Measurements from ENCODE around the gene LDAF1.
"Not testable (repeated sequence)": the region's sequence is repeated elsewhere in the genome, so short reads cannot be mapped to it uniquely, and the experiment has no call there.

Gene LDAF1

DNA sequence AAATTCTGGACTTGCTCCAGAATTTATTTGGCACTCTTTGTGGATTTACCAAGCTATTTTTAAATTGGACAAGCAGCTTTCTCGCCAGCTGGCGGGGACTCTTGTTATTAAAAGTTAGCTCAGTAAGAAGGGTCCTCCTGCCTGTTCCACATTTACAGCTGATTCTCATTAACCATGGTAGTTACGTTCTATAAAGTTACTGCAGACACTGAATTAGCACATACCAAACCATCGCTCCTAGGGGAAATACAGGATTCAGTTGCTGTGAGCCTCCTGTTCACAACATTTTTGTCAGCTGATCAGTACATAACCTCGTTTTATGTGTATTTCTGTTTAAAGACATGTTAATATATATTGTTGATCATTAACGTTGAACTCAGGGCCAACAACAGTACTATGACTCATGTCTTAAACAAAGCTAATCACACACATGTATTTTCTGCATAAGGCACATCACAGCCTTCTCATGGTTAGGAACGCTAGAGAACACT is 4.2 kb downstream of the LDAF1 start:
- no peak for DNase-seq (ENCODE audit: low spot score)

DNA sequence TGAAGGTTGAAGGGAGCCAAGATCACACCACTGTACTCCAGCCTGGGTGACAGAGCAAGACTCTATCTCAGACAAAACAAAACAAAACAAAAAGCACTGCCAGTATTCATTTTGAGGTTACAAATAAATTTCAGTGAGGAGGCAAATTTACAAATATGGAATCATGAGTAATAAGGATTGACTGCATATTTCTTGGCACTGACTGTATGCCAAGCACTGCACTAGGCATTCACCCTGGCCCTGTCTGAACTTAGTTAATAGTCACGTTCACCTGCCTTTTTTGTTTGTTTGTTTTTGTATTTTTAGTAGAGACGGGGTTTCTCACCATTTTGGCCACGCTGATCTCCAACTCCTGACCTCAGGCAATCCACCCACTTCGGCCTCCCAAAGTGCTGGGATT is 5.1 kb downstream of the LDAF1 start:
- DNase-seq (ENCODE audit: low spot score): no peak

DNA sequence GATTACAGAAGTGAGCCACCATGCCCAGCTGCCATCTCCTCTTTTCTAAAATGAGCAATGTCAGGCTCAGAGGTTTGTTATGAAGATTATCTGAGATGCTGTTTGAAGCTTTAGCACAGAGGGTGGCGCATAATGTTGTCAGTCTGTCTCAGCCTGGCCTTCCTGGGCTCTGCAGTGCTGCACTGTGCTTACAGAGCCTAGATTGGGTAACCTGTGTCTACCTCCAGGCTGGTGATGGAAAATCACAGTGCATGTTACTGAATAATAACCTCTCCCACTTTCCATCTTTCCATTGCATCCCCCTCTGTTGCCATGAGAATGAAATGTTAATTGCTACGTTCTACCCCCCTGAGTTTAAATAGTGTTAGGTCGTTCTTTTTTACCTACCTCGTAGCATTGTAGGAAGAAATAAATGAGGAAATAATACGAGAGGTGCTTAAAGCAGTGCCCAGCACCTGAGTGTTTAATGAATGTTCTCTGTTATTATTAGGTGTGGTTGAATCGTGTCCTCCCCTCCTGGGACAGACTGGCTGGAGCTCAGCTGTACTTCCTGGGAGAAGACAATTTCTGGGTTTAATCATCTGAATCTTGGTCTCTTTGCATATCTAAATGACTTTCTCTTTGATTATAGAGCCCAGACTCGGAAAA is 6.2 kb downstream of the LDAF1 start:
- no peak for DNase-seq (ENCODE audit: low spot score)

DNA sequence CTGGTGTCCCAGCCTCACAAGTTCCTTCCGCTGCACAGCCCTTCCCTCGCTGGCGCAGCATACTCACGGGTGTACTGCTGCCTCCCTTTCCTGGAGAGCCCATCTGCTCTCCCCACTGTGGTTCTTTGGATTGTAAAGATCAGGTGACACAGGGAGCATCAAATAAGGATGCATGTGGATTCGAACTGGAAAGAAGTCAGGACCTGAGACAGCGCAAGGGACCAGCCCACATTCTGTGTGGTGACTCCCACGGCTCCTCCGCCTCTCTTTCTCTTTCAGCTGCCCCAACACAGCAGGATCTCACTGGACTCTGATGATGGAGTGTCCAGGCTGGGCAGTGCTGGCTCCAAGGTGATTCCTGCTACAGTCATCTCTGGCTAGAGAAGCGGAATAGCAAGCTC is 8.1 kb downstream of the LDAF1 start:
- no peak for DNase-seq (ENCODE audit: low spot score)

DNA sequence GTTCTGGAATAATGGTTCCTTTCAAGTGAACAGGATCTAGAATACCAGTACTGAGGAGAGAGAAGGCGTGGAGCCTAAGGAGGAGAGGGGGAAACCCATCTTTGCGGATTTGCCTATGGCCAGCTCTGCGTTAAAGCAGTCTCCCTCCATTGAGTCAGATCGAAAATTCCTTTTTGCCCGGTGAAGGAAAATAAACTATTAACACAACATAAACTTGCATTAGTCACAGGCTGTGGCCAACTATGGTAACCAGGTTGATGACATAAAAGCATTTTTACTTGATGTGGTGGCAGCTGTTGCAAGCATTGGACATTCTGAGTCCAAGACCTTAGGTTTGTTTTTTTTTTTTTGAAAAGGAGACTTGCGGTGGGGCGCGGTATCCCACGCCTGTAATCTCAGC is 8.9 kb downstream of the LDAF1 start:
- no peak for DNase-seq (ENCODE audit: low spot score)

DNA sequence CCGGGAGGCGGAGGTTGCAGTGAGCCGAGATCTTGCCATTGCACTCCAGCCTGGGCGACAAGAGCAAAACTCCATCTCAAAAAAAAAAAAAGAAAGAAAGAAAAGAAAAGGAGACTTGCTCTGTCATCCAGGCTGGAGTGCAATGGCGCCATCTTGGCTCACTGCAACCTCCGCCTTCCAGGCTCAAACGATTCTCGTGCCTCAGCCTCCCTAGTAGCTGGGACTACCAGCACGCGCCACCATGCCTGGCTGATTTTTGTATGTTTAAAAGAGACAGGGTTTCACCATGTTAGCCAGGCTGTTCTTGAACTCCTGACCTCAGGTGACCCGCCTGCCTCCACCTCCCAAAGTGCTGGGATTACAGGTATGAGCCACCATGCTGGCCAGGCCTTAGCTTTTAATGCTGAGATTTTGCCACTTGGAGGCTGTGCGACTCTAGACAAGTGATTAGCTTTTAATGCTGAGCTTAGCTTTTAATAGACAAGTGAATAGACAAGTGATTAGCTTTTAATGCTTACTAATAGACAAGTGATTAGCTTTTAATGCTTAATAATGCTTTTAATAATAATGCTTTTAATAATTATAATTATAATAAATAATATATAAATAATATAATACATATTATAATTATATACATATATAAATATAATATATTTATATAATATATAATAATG is 9.6 kb downstream of the LDAF1 start:
- DNase-seq (ENCODE audit: low spot score): no peak

DNA sequence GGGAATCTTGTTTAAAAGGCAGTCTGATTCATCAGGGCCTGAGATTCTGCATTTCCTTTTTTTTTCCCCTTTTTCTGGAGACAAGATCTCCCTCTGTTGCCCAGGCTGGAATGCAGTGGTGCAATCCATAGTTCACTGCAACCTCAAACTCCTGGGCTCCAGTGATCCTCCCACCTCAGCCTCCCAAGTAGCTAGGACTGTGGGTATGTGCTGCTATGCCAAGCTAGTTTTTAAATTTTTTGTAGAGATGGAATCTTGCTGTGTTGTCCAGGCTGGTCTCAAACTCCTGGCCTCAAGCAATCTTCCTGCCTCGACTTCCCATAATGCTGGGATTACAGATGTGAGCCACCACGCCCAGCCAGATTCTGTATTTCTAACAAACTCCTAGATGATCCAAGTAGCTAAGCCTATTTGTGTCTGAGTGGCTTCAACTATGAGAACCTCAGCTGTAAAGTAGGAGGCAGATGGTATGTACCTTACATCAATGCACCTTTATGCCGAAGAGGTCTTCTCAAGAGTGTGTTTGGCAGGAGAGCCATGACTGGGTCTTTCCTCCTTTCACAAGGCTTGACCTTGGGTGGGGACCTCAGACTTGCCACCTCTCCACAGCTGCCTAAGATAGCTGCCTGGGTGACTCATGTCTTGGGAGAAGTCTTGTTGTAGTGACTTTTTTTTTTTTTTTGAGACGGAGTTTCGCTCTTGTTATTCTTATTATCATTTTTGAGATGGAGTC is 10.9 kb downstream of the LDAF1 start:
- DNase-seq (ENCODE audit: low spot score): no peak

DNA sequence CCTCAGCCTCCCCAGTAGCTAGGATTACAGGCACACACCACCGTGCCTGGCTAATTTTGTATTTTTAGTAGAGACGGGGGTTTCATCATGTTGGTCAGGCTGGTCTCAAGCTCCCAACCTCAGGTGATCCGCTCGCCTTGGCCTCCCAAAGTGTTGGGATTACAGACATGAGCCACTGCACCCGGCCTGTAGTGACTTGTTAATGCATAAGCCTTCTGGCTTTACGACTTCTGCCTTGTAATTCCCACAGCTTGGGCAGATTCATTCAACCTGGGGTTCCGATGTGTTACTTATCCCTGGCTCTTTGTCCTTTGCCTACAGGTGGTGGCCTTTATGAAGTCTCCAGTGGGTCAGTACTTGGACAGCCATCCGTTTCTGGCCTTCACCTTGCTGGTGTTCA is 11.6 kb downstream of the LDAF1 start:
- DNase-seq (ENCODE audit: low spot score): not testable (repeated sequence)

DNA sequence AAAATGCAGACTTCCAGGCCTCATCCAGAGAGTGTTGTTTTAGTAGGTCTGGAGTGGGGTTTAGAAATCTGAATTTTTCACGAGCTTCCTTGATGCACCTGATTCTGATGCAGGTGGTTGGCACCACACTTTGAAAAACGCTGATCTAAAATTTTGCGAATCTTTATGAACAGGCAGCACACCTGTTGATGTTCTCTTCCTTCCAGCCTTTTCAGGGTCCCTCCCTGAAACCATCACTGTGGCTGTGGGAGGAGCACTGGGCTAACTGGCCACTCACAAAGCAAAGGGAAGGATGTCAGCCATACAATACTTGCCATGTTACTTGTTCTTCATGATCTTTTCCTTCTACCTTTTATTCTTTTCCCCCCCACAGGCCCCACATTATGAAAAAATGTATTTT is 14.2 kb downstream of the LDAF1 start:
- no peak for DNase-seq (ENCODE audit: low spot score)

DNA sequence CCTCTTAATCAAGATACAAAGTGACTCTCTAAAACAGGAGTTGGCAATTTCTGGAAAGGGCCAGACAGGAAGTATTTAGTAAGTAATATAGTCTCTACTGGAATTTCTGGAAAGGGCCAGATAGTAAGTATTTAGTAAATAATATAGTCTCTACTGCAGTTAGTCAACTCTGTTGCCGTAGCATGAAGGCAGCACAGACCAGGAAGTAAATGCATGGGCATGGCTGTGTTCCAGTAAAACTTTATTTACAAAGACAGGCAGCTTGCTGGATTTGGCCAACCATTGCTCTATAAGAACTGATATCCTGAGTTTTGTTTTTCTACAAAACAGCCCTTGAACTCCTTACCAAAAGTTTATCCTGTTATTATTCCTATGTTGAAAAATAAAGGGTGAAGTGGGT is 16.9 kb downstream of the LDAF1 start:
- no peak for DNase-seq (ENCODE audit: low spot score)

DNA sequence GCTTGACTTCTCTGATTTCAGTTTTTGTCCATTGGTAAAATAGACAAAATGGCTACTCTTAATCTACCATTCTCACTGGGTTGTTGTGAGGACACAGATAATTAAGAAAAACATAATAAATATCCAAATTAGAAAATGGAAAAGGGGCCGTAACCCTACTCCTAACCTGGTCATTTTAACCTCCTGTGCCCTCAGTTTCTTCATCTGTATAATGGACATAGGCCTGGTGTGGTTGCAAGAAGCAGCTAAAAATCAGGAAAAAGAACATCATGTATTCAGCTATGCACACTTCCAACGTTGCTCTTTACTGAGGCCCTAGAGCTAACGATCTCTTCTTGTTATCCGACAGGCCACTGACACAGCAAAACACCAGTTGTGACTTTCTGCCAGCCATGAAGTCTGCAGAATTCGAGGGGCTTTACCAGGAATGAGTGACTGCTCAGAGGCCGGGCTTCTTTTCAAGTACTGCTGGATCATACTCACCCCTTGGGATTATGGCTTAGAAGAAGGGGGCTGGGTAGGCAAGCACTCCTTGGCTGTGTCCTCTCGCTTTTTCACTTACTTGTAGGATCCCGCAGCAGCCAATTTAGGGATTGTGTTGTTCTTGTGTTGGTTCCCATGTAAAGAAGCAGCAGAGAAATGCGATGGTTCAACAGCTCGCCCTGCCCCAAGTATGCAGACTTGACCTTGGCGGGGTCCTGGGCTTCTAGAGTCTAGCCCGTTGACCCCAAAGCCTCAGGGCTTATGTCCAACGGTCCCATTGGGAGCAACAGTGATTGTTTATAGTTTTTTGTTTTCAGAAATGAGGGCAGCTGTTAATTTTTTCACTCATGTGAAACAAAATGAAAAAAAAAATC is 20.9 kb downstream of the LDAF1 start:
- no peak for DNase-seq (ENCODE audit: low spot score)

DNA sequence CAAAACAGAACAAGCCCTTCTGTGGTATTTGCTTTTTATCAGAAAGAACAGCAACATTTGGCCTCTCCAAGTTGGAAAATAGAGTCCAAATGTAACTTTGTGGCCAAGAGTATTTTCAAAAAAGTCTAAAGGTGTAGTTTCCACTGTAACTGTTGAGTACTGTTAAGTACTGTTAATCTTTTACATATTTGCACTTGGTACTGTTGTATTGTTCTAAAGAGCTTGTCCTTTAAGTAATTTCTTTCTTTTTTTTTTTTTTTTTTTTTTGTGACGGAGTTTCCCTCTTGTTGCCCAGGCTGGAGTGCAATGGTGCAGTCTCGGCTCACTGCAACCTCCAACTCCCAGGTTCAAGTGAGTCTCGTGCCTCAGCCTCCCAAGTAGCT is 21.5 kb downstream of the LDAF1 start:
- DNase-seq (ENCODE audit: low spot score): no peak

DNA sequence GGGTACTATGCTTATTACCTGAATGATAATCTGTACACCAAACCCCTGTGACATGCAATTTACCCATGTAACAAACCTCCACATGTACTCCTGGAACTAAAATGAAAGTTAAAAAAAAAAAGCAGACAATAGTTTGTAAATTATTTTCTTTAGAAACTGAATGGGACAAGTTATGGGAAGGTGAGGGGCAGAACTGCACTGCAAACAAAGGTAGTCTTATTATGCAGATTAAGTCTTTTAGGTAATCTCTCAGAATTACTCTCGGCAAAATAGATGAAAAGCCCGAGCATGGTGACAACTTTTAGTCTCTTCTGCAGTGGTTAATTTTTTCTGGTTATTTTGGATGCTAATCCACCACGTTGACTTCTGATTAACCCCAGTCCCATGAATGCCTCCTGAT is 25.5 kb downstream of the LDAF1 start:
- DNase-seq (ENCODE audit: low spot score): no peak

DNA sequence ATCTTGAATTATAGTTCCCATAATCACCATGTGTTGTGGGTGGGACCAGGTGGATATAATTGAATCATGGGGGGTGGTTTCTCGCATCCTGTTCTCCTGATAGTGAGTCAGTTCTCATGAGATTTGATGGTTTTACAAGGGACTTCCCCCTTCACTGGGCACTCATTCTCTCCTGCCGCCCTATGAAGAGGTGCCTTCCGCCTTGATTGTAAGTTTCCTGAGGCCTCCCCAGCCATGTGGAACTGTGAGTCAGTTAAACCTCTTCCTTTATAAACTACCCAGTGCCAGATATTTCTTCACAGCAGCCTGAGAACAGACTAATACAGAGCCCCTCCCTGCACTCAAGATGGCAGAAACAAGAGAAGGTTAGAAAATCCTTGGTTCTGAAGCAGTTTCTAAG is 26.4 kb downstream of the LDAF1 start:
- no peak for DNase-seq (ENCODE audit: low spot score)

DNA sequence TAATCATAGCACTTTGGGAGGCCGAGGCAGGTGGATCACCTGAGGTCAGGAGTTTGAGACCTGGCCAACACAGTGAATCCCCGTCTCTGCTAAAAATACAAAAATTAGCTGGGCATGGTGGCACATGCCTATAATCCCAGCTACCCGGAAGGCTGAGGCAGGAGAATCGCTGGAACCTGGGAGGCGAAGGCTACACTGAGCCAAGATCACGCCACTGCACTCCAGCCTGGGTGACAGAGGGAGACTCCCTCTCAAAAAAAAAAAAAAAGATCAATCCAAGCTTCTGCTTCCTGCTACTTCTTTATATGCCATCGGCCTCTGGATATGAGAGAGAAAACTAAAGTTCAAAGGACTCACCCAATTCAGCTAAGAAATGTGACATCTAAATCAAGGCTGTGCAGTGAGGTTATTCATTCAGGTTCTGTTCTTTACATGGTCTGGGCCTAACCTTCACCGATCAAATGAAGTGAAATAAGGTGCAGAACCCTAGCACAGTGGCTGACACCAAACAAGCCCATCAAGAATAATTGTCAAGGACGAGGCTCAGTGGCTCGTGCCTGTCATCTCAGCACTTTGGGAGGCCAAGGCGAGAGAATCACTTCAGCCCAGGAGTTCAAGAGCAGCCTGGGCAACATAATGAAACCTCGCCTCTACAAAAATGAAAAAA is 27.3 kb downstream of the LDAF1 start:
- no peak for DNase-seq (ENCODE audit: low spot score)

DNA sequence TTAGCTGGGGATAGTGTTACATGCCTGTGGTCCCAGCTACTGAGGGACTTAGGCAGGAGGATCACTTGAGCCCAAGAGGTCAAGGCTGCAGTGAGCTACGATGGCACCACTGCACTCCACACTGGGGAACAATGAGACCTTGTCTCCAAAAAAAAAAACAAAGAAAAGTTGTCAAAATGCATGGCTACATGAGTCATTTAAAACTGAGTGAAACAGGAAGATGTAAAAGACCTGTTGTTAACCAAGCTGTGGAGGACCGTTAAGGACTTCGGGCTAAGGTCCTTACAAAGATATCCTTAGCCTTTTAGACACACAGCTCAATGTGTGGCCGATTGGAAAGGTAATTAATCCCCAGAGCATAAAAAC is 27.8 kb downstream of the LDAF1 start:
- DNase-seq (ENCODE audit: low spot score): no peak

DNA sequence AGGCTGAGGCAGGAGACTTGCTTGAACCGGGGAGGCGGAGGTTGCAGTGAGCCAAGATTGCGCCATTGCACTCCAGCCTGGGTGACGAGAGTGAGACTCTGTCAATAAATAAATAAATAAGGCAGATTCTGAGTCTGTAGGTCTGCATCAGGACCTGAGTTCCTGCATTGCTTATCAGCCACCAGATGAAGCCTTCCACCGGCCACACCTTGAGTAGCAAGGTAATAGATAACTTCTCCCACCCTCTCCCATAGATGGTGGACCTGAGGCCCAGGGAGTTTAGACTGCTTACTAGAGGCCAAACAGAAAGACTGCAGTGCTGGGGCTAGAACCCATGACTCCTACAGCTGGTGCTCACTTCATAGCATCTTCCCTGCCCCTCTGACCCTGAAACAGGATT is 30.8 kb downstream of the LDAF1 start:
- DNase-seq (ENCODE audit: low spot score): no peak

DNA sequence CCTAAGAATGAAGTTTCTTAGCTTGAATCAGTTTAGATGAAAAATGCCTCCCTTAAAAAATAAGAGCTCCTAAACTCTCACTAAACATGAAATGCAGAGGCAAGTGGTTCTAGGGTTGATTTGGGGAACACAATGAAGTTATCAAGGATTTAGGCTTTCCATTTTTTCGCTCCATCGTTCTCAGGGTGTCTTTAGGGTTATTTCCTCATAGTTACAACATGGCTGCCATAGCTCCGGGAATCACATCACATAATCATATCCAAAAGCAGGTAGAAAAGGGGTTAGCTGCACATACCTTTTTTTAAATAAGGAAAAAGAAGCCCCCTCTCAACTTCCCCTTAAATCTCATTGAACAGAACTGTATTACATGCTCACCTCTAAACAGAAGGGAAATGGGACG is 31.5 kb downstream of the LDAF1 start:
- no peak for DNase-seq (ENCODE audit: low spot score)

DNA sequence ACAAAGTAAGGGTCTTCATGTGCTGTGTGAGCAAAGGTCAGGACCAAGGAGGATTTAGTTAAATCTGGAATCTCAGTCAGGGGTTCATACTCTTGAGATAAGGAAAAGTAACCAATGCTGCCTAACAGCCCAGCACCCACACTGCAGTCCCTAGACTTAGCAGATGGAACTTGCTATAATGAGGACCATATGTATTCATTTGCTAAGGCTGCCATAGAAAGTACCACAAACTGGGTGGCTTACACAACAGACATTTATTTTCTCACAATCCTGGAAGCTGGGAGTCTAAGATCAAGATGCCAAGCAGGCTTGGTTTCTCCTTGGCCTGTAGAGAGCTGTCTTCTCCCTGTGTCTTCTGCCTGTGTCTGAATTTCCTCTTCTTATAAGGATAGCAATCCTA is 32.1 kb downstream of the LDAF1 start:
- no peak for DNase-seq (ENCODE audit: low spot score)

DNA sequence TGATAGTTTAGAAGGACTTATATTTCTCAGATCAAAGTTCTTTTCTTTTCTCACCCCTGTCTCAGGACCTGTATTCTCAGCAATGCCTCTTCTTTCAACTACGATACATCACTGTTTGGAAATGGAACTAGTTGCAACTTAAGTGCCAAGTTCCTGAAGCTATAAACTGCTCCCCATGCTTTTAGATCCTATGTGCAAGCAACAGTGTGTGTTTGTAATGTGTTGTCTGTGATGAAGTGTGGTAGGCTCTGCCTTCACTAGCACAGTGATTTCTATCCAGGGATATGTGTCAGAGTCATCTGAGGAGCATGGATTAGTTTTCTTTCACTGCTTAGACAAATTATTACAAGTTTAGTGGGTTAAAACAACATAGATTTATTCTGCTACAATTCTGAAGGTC is 34.5 kb downstream of the LDAF1 start:
- no peak for DNase-seq (ENCODE audit: low spot score)

DNA sequence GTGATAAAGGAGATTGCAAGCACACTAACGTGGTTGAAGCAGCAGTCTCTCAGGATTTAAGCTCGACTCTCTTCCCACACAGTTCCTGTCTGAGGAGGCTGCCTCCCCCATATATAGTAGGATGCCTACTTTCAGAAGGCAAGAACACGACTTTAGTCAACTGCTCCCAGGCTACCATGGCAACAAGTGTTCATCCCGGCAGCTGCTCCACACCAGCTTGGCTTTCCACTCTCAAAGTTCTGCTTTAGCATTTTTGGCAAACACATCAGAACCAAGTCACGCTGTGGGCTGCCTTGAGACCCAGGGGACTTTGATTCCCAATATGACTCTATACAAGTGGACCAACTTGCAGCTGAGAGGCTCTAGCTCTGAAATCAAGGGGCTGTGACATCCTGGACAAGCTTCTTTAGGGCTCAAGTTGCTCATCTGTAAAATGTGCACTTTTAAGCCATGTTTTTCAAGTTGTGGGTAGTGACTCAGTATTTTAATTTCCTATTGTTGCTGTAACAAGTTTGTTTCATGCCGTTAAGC is 36.4 kb downstream of the LDAF1 start:
- DNase-seq (ENCODE audit: low spot score): peak; percentile 48

DNA sequence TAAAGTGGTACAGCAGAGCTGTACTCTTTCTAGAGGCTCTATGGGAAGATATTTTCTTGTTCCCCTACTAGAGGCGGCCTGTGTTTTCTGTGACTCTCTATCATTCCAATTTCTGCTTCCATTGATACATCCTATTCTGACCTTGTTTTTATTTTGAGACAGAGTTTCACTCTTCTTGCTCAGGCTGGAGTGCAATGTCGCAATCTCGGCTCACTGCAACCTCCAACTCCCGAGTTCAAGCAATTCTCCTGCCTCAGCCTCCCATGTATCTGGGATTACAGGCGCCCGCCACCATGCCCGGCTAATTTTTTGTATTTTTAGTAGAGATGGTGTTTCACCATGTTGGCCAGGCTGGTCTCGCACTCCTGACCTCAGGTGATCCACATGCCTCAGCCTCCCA is 36.9 kb downstream of the LDAF1 start:
- not testable (repeated sequence) for DNase-seq (ENCODE audit: low spot score)

All from Ammon's horn (tissue), 1 donor.